Loucy (cell line): Measurements from ENCODE around the gene PCNT.

Experiments used
- EZH2phosphoT487 ChIP-seq: fragments of 200-600 bp; IDR thresholded peaks from 2 replicates; pipeline ENCODE4 v1.6.1; 2018; ENCODE audit warnings: antibody characterized with exemption, mild to moderate bottlenecking, moderate library complexity, borderline replicate concordance
- TF ChIP-seq, protein P1 (sequence below): fragments of 200-600 bp; sonication (generic); conservative IDR thresholded peaks from 2 replicates; pipeline ENCODE4 v1.5.1; 2014; ENCODE audit warnings: mild to moderate bottlenecking, antibody characterized with exemption, low read length

DNA sequence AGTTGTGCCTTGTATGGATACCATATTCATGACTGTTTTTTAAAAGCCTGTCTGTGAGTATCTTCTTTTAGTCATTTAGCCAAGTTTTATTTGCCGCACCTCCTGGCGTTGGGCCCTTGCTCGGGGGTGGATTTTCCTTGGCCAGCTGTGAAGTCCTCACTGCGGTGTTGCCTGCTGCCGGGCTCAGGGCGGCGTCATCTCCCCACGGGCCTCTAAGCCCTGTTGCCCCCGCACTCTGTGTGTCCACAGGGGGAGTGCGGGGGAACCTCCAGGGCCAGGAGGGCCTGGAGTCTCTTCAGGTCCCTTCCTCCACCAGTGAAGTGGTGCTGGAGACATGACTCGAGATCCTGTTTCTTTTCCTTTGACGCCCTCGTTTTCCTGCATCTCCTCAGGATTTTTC, 69.0 kb downstream of the PCNT start:
- TF ChIP-seq, protein P1, sequence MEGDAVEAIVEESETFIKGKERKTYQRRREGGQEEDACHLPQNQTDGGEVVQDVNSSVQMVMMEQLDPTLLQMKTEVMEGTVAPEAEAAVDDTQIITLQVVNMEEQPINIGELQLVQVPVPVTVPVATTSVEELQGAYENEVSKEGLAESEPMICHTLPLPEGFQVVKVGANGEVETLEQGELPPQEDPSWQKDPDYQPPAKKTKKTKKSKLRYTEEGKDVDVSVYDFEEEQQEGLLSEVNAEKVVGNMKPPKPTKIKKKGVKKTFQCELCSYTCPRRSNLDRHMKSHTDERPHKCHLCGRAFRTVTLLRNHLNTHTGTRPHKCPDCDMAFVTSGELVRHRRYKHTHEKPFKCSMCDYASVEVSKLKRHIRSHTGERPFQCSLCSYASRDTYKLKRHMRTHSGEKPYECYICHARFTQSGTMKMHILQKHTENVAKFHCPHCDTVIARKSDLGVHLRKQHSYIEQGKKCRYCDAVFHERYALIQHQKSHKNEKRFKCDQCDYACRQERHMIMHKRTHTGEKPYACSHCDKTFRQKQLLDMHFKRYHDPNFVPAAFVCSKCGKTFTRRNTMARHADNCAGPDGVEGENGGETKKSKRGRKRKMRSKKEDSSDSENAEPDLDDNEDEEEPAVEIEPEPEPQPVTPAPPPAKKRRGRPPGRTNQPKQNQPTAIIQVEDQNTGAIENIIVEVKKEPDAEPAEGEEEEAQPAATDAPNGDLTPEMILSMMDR = no peak
- TF ChIP-seq EZH2phosphoT487 = no peak
